ENCODE data around the gene SERPINF2.
"Not testable (repeated sequence)": the region's sequence is repeated elsewhere in the genome, so short reads cannot be mapped to it uniquely, and the experiment has no call there.

The SERPINF2 gene

GRCh38 chr17:1742371-1743087 is at the start of gene SERPINF2:
SERPINF2 (plus strand) TSS chr17:1742871; CDS start chr17:1744996, 2,125 bp downstream.
- no peaks in the 10 kb centered on the region for H3K27me3 ChIP-seq (ENCODE audit: low read depth, low read length)
- H3K36me3 ChIP-seq (ENCODE audit: control insufficient read depth in 1 of 2, insufficient read depth in 2 of 2, low read length in 2 of 2), result peaks cover 0 to 8% of the 10 kb centered on the region in 2 donors
- no peak within 1 kb of the TSS for H3K27ac ChIP-seq (ENCODE audit: low read length)
- no peak within 1 kb of the TSS for H3K4me3 ChIP-seq (ENCODE audit: low read depth in 1 of 2, low read length in 2 of 2)
- no peaks in the 10 kb centered on the region for H3K4me1 ChIP-seq (ENCODE audit: control insufficient read depth in 1 of 2, insufficient read depth in 2 of 2, low read length in 2 of 2)
- H3K9me3 ChIP-seq (ENCODE audit: control insufficient read depth in 1 of 2, low read length in 2 of 2), result no peaks in the 10 kb centered on the region

- Histone ChIP-seq H3K27ac (ENCODE audit: low read length) (no peak overlapping the region), H3K36me3 (ENCODE audit: control insufficient read depth in 1 of 2, insufficient read depth in 2 of 2, low read length in 2 of 2) (no peaks in the 10 kb centered on the region), H3K27me3 (ENCODE audit: low read depth, low read length) (no peaks in the 10 kb centered on the region), H3K4me3 (ENCODE audit: low read depth in 1 of 2, low read length in 2 of 2) (no peak overlapping the region), H3K9me3 (ENCODE audit: control insufficient read depth in 1 of 2, low read length in 2 of 2) (no peaks in the 10 kb centered on the region), H3K4me1 (ENCODE audit: control insufficient read depth in 1 of 2, insufficient read depth in 2 of 2, low read length in 2 of 2) (no peaks in the 10 kb centered on the region)
Measured at GRCh38 chr17:1693339-1693738, 49.3 kb upstream of the SERPINF2 start.

GRCh38 chr17:1695365-1695764 is 47.3 kb upstream of the SERPINF2 start:
- Histone ChIP-seq H3K27ac (ENCODE audit: low read length) (no peak overlapping the region), H3K36me3 (ENCODE audit: control insufficient read depth in 1 of 2, insufficient read depth in 2 of 2, low read length in 2 of 2) (no peaks in the 10 kb centered on the region), H3K4me1 (ENCODE audit: control insufficient read depth in 1 of 2, insufficient read depth in 2 of 2, low read length in 2 of 2) (no peaks in the 10 kb centered on the region), H3K9me3 (ENCODE audit: control insufficient read depth in 1 of 2, low read length in 2 of 2) (no peaks in the 10 kb centered on the region), H3K4me3 (ENCODE audit: low read depth in 1 of 2, low read length in 2 of 2) (no peak overlapping the region), H3K27me3 (ENCODE audit: low read depth, low read length) (no peaks in the 10 kb centered on the region)

- Histone ChIP-seq H3K27ac (ENCODE audit: low read length) (no peak overlapping the region), H3K4me1 (ENCODE audit: control insufficient read depth in 1 of 2, insufficient read depth in 2 of 2, low read length in 2 of 2) (no peaks in the 10 kb centered on the region), H3K27me3 (ENCODE audit: low read depth, low read length) (no peaks in the 10 kb centered on the region), H3K9me3 (ENCODE audit: control insufficient read depth in 1 of 2, low read length in 2 of 2) (no peaks in the 10 kb centered on the region), H3K36me3 (ENCODE audit: control insufficient read depth in 1 of 2, insufficient read depth in 2 of 2, low read length in 2 of 2) (no peaks in the 10 kb centered on the region), H3K4me3 (ENCODE audit: low read depth in 1 of 2, low read length in 2 of 2) (no peak overlapping the region)
Measured at GRCh38 chr17:1697681-1698080, 45.0 kb upstream of the SERPINF2 start.

- H3K4me1 ChIP-seq (ENCODE audit: control insufficient read depth in 1 of 2, insufficient read depth in 2 of 2, low read length in 2 of 2); H3K4me3 ChIP-seq (ENCODE audit: low read depth in 1 of 2, low read length in 2 of 2); H3K27ac ChIP-seq (ENCODE audit: low read length); H3K9me3 ChIP-seq (ENCODE audit: control insufficient read depth in 1 of 2, low read length in 2 of 2); H3K27me3 ChIP-seq (ENCODE audit: low read depth, low read length); H3K36me3 ChIP-seq (ENCODE audit: control insufficient read depth in 1 of 2, insufficient read depth in 2 of 2, low read length in 2 of 2): not testable (repeated sequence)
Measured at GRCh38 chr17:1699891-1700290, 42.8 kb upstream of the SERPINF2 start.

GRCh38 chr17:1703063-1703462 is 39.6 kb upstream of the SERPINF2 start:
- no peaks in the 10 kb centered on the region for H3K36me3 ChIP-seq (ENCODE audit: control insufficient read depth in 1 of 2, insufficient read depth in 2 of 2, low read length in 2 of 2)
- no peak overlapping the region for H3K4me3 ChIP-seq (ENCODE audit: low read depth in 1 of 2, low read length in 2 of 2)
- H3K9me3 ChIP-seq (ENCODE audit: control insufficient read depth in 1 of 2, low read length in 2 of 2), result no peaks in the 10 kb centered on the region
- no peaks in the 10 kb centered on the region for H3K4me1 ChIP-seq (ENCODE audit: control insufficient read depth in 1 of 2, insufficient read depth in 2 of 2, low read length in 2 of 2)
- H3K27ac ChIP-seq (ENCODE audit: low read length), result no peak overlapping the region
- no peaks in the 10 kb centered on the region for H3K27me3 ChIP-seq (ENCODE audit: low read depth, low read length)

- Histone ChIP-seq H3K9me3 (ENCODE audit: control insufficient read depth in 1 of 2, low read length in 2 of 2) (no peaks in the 10 kb centered on the region), H3K36me3 (ENCODE audit: control insufficient read depth in 1 of 2, insufficient read depth in 2 of 2, low read length in 2 of 2) (no peaks in the 10 kb centered on the region), H3K27me3 (ENCODE audit: low read depth, low read length) (no peaks in the 10 kb centered on the region)
Measured at GRCh38 chr17:1705004-1705403, 37.7 kb upstream of the SERPINF2 start.

GRCh38 chr17:1707107-1707506 is 35.6 kb upstream of the SERPINF2 start:
- H3K4me1 ChIP-seq (ENCODE audit: control insufficient read depth in 1 of 2, insufficient read depth in 2 of 2, low read length in 2 of 2), result peaks cover 0 to 4% of the 10 kb centered on the region in 2 donors
- H3K27ac ChIP-seq (ENCODE audit: low read length), result no peak overlapping the region
- peaks cover 6 to 7% of the 10 kb centered on the region in 2 donors for H3K36me3 ChIP-seq (ENCODE audit: control insufficient read depth in 1 of 2, insufficient read depth in 2 of 2, low read length in 2 of 2)
- no peaks in the 10 kb centered on the region for H3K9me3 ChIP-seq (ENCODE audit: control insufficient read depth in 1 of 2, low read length in 2 of 2)
- H3K4me3 ChIP-seq (ENCODE audit: low read depth in 1 of 2, low read length in 2 of 2), result no peak overlapping the region
- no peaks in the 10 kb centered on the region for H3K27me3 ChIP-seq (ENCODE audit: low read depth, low read length)

More at GRCh38 chr17:1705004-1705403, 37.7 kb upstream of the SERPINF2 start:
- Histone ChIP-seq H3K4me1 (ENCODE audit: control insufficient read depth in 1 of 2, insufficient read depth in 2 of 2, low read length in 2 of 2) (no peaks in the 10 kb centered on the region), H3K27ac (ENCODE audit: low read length) (no peak overlapping the region), H3K4me3 (ENCODE audit: low read depth in 1 of 2, low read length in 2 of 2) (no peak overlapping the region)

- H3K36me3 ChIP-seq (ENCODE audit: control insufficient read depth in 1 of 2, insufficient read depth in 2 of 2, low read length in 2 of 2), result peaks cover 24% of the 10 kb centered on the region in 2 donors
- not testable (repeated sequence) for H3K9me3 ChIP-seq (ENCODE audit: control insufficient read depth in 1 of 2, low read length in 2 of 2); H3K4me3 ChIP-seq (ENCODE audit: low read depth in 1 of 2, low read length in 2 of 2); H3K27ac ChIP-seq (ENCODE audit: low read length); H3K27me3 ChIP-seq (ENCODE audit: low read depth, low read length)
- peaks cover 9 to 20% of the 10 kb centered on the region in 2 donors for H3K4me1 ChIP-seq (ENCODE audit: control insufficient read depth in 1 of 2, insufficient read depth in 2 of 2, low read length in 2 of 2)
Measured at GRCh38 chr17:1708791-1709346, 33.8 kb upstream of the SERPINF2 start.

- Histone ChIP-seq H3K36me3 (ENCODE audit: control insufficient read depth in 1 of 2, insufficient read depth in 2 of 2, low read length in 2 of 2) (peaks cover 27 to 28% of the 10 kb centered on the region in 2 donors), H3K4me1 (ENCODE audit: control insufficient read depth in 1 of 2, insufficient read depth in 2 of 2, low read length in 2 of 2) (peaks cover 12 to 25% of the 10 kb centered on the region in 2 donors), H3K4me3 (ENCODE audit: low read depth in 1 of 2, low read length in 2 of 2) (peak overlapping the region; percentile 16 to 70), H3K27ac (ENCODE audit: low read length) (no peak overlapping the region), H3K27me3 (ENCODE audit: low read depth, low read length) (no peaks in the 10 kb centered on the region), H3K9me3 (ENCODE audit: control insufficient read depth in 1 of 2, low read length in 2 of 2) (no peaks in the 10 kb centered on the region)
Measured at GRCh38 chr17:1709403-1709951, 33.2 kb upstream of the SERPINF2 start.

GRCh38 chr17:1709971-1710806 is 32.5 kb upstream of the SERPINF2 start, which contains the start of gene TLCD2:
TLCD2 (minus strand) TSS chr17:1710377; CDS start chr17:1710242, 135 bp downstream.
- Histone ChIP-seq H3K27ac (ENCODE audit: low read length) (peak within 1 kb of the TSS; percentile 80), H3K4me1 (ENCODE audit: control insufficient read depth in 1 of 2, insufficient read depth in 2 of 2, low read length in 2 of 2) (peaks cover 12 to 25% of the 10 kb centered on the region in 2 donors), H3K27me3 (ENCODE audit: low read depth, low read length) (no peaks in the 10 kb centered on the region), H3K4me3 (ENCODE audit: low read depth in 1 of 2, low read length in 2 of 2) (peak within 1 kb of the TSS; percentile 39 to 70), H3K9me3 (ENCODE audit: control insufficient read depth in 1 of 2, low read length in 2 of 2) (no peaks in the 10 kb centered on the region), H3K36me3 (ENCODE audit: control insufficient read depth in 1 of 2, insufficient read depth in 2 of 2, low read length in 2 of 2) (peaks cover 27 to 32% of the 10 kb centered on the region in 2 donors)

Data from muscle layer of duodenum (tissue), 2 donors.